Measurements from ENCODE around the gene STIP1. TPM values are rescaled to one million over a fixed set of nuclear protein-coding genes. Genes with fewer than 3 reads are reported as not detected.

The STIP1 gene
- polyA plus RNA-seq, 2 donors: 60.0 to 69.4 TPM

GRCh38 chr11:64192434-64192833 lies 6.5 kb downstream of the STIP1 start:
- Histone ChIP-seq H3K4me3 (ENCODE audit: low read depth in 1 of 2, low read length in 2 of 2) (no peak overlapping the region), H3K27me3 (ENCODE audit: control insufficient read depth in 1 of 2, insufficient read depth in 2 of 2, low read length in 2 of 2) (no peaks in the 10 kb centered on the region), H3K27ac (ENCODE audit: low read depth in 2 of 2, low read length in 1 of 2) (no peak overlapping the region), H3K9me3 (ENCODE audit: control insufficient read depth in 2 of 2, insufficient read depth in 1 of 2, low read depth in 1 of 2, low read length in 1 of 2) (no peaks in the 10 kb centered on the region), H3K36me3 (ENCODE audit: control insufficient read depth in 2 of 2, insufficient read depth in 2 of 2, low read length in 1 of 2) (peaks cover 8 to 29% of the 10 kb centered on the region in 2 donors), H3K4me1 (ENCODE audit: control insufficient read depth in 2 of 2, insufficient read depth in 2 of 2, low read length in 1 of 2) (no peaks in the 10 kb centered on the region)
- WGBS, 2 donors: 93 to 95% methylated on average over 5 of the region's 5 CpGs

GRCh38 chr11:64196626-64197025 lies 10.7 kb downstream of the STIP1 start:
- 76 to 77% methylated on average over 9 of the region's 9 CpGs for WGBS, 2 donors
- H3K4me1 ChIP-seq (ENCODE audit: control insufficient read depth in 2 of 2, insufficient read depth in 2 of 2, low read length in 1 of 2): no peaks in the 10 kb centered on the region
- H3K36me3 ChIP-seq (ENCODE audit: control insufficient read depth in 2 of 2, insufficient read depth in 2 of 2, low read length in 1 of 2): peaks cover 11 to 39% of the 10 kb centered on the region in 2 donors
- H3K4me3 ChIP-seq (ENCODE audit: low read depth in 1 of 2, low read length in 2 of 2): no peak overlapping the region
- H3K27ac ChIP-seq (ENCODE audit: low read depth in 2 of 2, low read length in 1 of 2): no peak overlapping the region
- H3K27me3 ChIP-seq (ENCODE audit: control insufficient read depth in 1 of 2, insufficient read depth in 2 of 2, low read length in 2 of 2): no peaks in the 10 kb centered on the region
- H3K9me3 ChIP-seq (ENCODE audit: control insufficient read depth in 2 of 2, insufficient read depth in 1 of 2, low read depth in 1 of 2, low read length in 1 of 2): no peaks in the 10 kb centered on the region

GRCh38 chr11:64198511-64198910 lies 12.5 kb downstream of the STIP1 start:
- no peak overlapping the region for H3K4me3 ChIP-seq (ENCODE audit: low read depth in 1 of 2, low read length in 2 of 2)
- no peaks in the 10 kb centered on the region for H3K27me3 ChIP-seq (ENCODE audit: control insufficient read depth in 1 of 2, insufficient read depth in 2 of 2, low read length in 2 of 2)
- no peaks in the 10 kb centered on the region for H3K9me3 ChIP-seq (ENCODE audit: control insufficient read depth in 2 of 2, insufficient read depth in 1 of 2, low read depth in 1 of 2, low read length in 1 of 2)
- H3K4me1 ChIP-seq (ENCODE audit: control insufficient read depth in 2 of 2, insufficient read depth in 2 of 2, low read length in 1 of 2): no peaks in the 10 kb centered on the region
- H3K27ac ChIP-seq (ENCODE audit: low read depth in 2 of 2, low read length in 1 of 2): no peak overlapping the region
- peaks cover 21 to 48% of the 10 kb centered on the region in 2 donors for H3K36me3 ChIP-seq (ENCODE audit: control insufficient read depth in 2 of 2, insufficient read depth in 2 of 2, low read length in 1 of 2)
- 96 to 97% methylated on average over 2 of the region's 2 CpGs for WGBS, 2 donors

DNA sequence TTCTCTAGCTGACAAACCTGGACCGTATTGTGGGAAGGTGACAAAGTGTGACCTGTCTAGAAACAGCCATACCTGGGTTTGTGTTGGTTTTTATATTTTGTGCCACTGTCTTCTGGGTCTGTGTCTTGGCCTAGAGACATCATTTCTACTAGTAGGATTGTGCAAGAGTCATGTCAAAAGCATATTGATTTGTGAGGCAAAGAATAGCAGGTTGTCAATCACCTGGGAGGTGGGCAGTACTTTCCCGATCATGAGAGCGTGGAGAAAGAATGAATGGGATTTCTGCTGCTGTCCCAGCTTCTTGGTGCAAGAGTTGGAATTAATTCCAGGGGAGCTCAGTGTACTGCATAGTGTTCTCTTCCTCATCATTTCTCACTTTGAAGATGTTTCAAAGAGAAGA lies 15.6 kb downstream of the STIP1 start:
- H3K36me3 ChIP-seq (ENCODE audit: control insufficient read depth in 2 of 2, insufficient read depth in 2 of 2, low read length in 1 of 2): peaks cover 21 to 43% of the 10 kb centered on the region in 2 donors
- no peaks in the 10 kb centered on the region for H3K9me3 ChIP-seq (ENCODE audit: control insufficient read depth in 2 of 2, insufficient read depth in 1 of 2, low read depth in 1 of 2, low read length in 1 of 2)
- no peak overlapping the region for H3K27ac ChIP-seq (ENCODE audit: low read depth in 2 of 2, low read length in 1 of 2)
- H3K4me1 ChIP-seq (ENCODE audit: control insufficient read depth in 2 of 2, insufficient read depth in 2 of 2, low read length in 1 of 2): no peaks in the 10 kb centered on the region
- no peaks in the 10 kb centered on the region for H3K27me3 ChIP-seq (ENCODE audit: control insufficient read depth in 1 of 2, insufficient read depth in 2 of 2, low read length in 2 of 2)
- WGBS, 2 donors: 67 to 82% methylated on average over 3 of the region's 3 CpGs
- no peak overlapping the region for H3K4me3 ChIP-seq (ENCODE audit: low read depth in 1 of 2, low read length in 2 of 2)

- Histone ChIP-seq H3K27ac (ENCODE audit: low read depth in 2 of 2, low read length in 1 of 2) (no peak overlapping the region), H3K9me3 (ENCODE audit: control insufficient read depth in 2 of 2, insufficient read depth in 1 of 2, low read depth in 1 of 2, low read length in 1 of 2) (no peaks in the 10 kb centered on the region), H3K4me3 (ENCODE audit: low read depth in 1 of 2, low read length in 2 of 2) (no peak overlapping the region), H3K27me3 (ENCODE audit: control insufficient read depth in 1 of 2, insufficient read depth in 2 of 2, low read length in 2 of 2) (no peaks in the 10 kb centered on the region), H3K4me1 (ENCODE audit: control insufficient read depth in 2 of 2, insufficient read depth in 2 of 2, low read length in 1 of 2) (peaks cover 0 to 2% of the 10 kb centered on the region in 2 donors), H3K36me3 (ENCODE audit: control insufficient read depth in 2 of 2, insufficient read depth in 2 of 2, low read length in 1 of 2) (peaks cover 17 to 33% of the 10 kb centered on the region in 2 donors)
- 96 to 97% methylated on average over 9 of the region's 9 CpGs for WGBS, 2 donors
These were observed 17.0 kb downstream of the STIP1 start for GRCh38 chr11:64202992-64203391.

GRCh38 chr11:64203421-64204079 lies 17.6 kb downstream of the STIP1 start:
- WGBS, 2 donors: 88 to 90% methylated on average over 27 of the region's 27 CpGs
- Histone ChIP-seq H3K9me3 (ENCODE audit: control insufficient read depth in 2 of 2, insufficient read depth in 1 of 2, low read depth in 1 of 2, low read length in 1 of 2) (no peaks in the 10 kb centered on the region), H3K36me3 (ENCODE audit: control insufficient read depth in 2 of 2, insufficient read depth in 2 of 2, low read length in 1 of 2) (peaks cover 17 to 33% of the 10 kb centered on the region in 2 donors), H3K4me1 (ENCODE audit: control insufficient read depth in 2 of 2, insufficient read depth in 2 of 2, low read length in 1 of 2) (peaks cover 0 to 3% of the 10 kb centered on the region in 2 donors), H3K4me3 (ENCODE audit: low read depth in 1 of 2, low read length in 2 of 2) (no peak overlapping the region), H3K27ac (ENCODE audit: low read depth in 2 of 2, low read length in 1 of 2) (no peak overlapping the region), H3K27me3 (ENCODE audit: control insufficient read depth in 1 of 2, insufficient read depth in 2 of 2, low read length in 2 of 2) (no peaks in the 10 kb centered on the region)

DNA sequence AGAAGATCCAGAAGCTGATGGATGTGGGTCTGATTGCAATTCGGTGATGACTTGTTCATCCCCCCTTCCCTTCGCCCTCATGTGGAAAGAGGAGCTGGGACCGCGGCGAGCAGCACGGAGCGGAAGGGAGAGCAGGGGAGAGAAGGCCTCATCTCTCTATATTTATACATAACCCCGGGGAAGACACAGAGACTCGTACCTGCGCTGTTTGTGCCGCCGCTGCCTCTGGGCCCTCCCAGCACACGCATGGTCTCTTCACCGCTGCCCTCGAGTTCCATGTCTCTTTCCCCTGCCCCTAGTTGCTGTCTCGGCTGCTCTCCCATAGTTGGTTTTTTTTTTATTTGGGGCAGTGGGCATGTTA lies 18.1 kb downstream of the STIP1 start:
- Histone ChIP-seq H3K4me1 (ENCODE audit: control insufficient read depth in 2 of 2, insufficient read depth in 2 of 2, low read length in 1 of 2) (peaks cover 0 to 6% of the 10 kb centered on the region in 2 donors), H3K27ac (ENCODE audit: low read depth in 2 of 2, low read length in 1 of 2) (no peak overlapping the region), H3K27me3 (ENCODE audit: control insufficient read depth in 1 of 2, insufficient read depth in 2 of 2, low read length in 2 of 2) (no peaks in the 10 kb centered on the region), H3K9me3 (ENCODE audit: control insufficient read depth in 2 of 2, insufficient read depth in 1 of 2, low read depth in 1 of 2, low read length in 1 of 2) (no peaks in the 10 kb centered on the region), H3K4me3 (ENCODE audit: low read depth in 1 of 2, low read length in 2 of 2) (no peak overlapping the region), H3K36me3 (ENCODE audit: control insufficient read depth in 2 of 2, insufficient read depth in 2 of 2, low read length in 1 of 2) (peaks cover 17 to 33% of the 10 kb centered on the region in 2 donors)
- 73 to 86% methylated on average over 16 of the region's 16 CpGs for WGBS, 2 donors

- Histone ChIP-seq H3K4me3 (ENCODE audit: low read depth in 1 of 2, low read length in 2 of 2) (no peak overlapping the region), H3K27ac (ENCODE audit: low read depth in 2 of 2, low read length in 1 of 2) (no peak overlapping the region), H3K4me1 (ENCODE audit: control insufficient read depth in 2 of 2, insufficient read depth in 2 of 2, low read length in 1 of 2) (peaks cover 0 to 6% of the 10 kb centered on the region in 2 donors), H3K36me3 (ENCODE audit: control insufficient read depth in 2 of 2, insufficient read depth in 2 of 2, low read length in 1 of 2) (peaks cover 17 to 33% of the 10 kb centered on the region in 2 donors), H3K27me3 (ENCODE audit: control insufficient read depth in 1 of 2, insufficient read depth in 2 of 2, low read length in 2 of 2) (no peaks in the 10 kb centered on the region), H3K9me3 (ENCODE audit: control insufficient read depth in 2 of 2, insufficient read depth in 1 of 2, low read depth in 1 of 2, low read length in 1 of 2) (no peaks in the 10 kb centered on the region)
- 25 to 29% methylated on average over 7 of the region's 7 CpGs for WGBS, 2 donors
These were observed 18.6 kb downstream of the STIP1 start for GRCh38 chr11:64204464-64204989.

DNA sequence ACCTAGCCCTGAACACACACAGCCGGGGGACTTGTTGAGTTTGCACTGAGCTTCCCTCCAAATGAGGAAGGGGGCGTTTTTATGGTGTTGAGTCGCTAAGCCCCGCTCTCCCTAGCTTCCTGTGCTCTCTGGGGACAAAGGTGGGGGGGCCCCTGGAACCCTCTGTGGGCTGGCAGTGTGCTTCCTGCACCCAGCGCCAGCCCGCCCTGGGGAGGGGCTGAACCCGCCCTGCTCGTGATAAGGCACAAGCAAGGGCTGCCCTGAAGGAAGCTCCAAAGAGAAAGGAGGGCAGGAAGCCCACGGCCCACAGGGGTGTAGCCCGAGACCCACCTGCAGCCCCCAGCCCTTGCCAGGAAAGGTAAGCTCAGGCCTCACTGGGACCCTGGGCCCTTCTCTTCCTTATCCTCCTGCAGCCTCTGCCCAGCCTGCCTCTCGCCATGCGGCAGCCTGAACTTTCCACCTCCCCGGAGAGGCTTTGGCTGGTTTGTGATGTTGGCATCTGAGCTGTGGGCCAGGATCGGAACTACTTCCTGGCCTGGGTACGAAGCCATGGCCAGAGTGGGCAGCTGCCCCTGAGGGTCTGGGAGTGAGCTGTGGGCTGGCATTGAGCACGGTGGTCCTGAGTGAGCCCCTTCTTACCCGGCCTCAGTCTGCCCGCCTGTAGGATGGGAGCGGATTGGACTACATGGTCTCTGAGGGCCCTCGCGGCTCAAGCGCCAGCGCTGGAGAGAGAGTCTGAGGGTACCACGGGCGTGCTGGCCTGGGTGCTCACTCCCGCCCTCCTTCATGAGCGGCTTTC lies 20.7 kb downstream of the STIP1 start, which contains the start of gene FERMT3:
Gene FERMT3 (plus strand): TSS at position 265 of the 799 bp plus-strand sequence. CDS start 644 bp downstream, outside the sequence.
- Histone ChIP-seq H3K36me3 (ENCODE audit: control insufficient read depth in 2 of 2, insufficient read depth in 2 of 2, low read length in 1 of 2) (peaks cover 13 to 26% of the 10 kb centered on the region in 2 donors), H3K4me1 (ENCODE audit: control insufficient read depth in 2 of 2, insufficient read depth in 2 of 2, low read length in 1 of 2) (peaks cover 0 to 6% of the 10 kb centered on the region in 2 donors), H3K9me3 (ENCODE audit: control insufficient read depth in 2 of 2, insufficient read depth in 1 of 2, low read depth in 1 of 2, low read length in 1 of 2) (no peaks in the 10 kb centered on the region), H3K27ac (ENCODE audit: low read depth in 2 of 2, low read length in 1 of 2) (peak within 1 kb of the TSS; percentile 73 to 76), H3K4me3 (ENCODE audit: low read depth in 1 of 2, low read length in 2 of 2) (peak within 1 kb of the TSS; percentile 26 to 47), H3K27me3 (ENCODE audit: control insufficient read depth in 1 of 2, insufficient read depth in 2 of 2, low read length in 2 of 2) (no peaks in the 10 kb centered on the region)
- WGBS, 2 donors: 55 to 75% methylated on average over 24 to 27 of the region's 27 CpGs

All from esophagus (tissue), 2 donors.